ENCODE data around the gene DNPEP.
"Not testable (repeated sequence)": the region's sequence is repeated elsewhere in the genome, so short reads cannot be mapped to it uniquely, and the experiment has no call there.

The DNPEP gene

GRCh38 chr2:219399716-219400478 is 12.2 kb upstream of the DNPEP start:
- DNase-seq (ENCODE audit: low read depth): no peak

- no peak for DNase-seq (ENCODE audit: low read depth)
Observed at GRCh38 chr2:219398721-219399363, 11.1 kb upstream of the DNPEP start.

- no peak for DNase-seq (ENCODE audit: low read depth)
Observed at GRCh38 chr2:219396863-219397457, 9.2 kb upstream of the DNPEP start.

- no peak for DNase-seq (ENCODE audit: low read depth)
Observed at GRCh38 chr2:219395609-219396008, 7.9 kb upstream of the DNPEP start.

- DNase-seq (ENCODE audit: low read depth): not testable (repeated sequence)
Observed at GRCh38 chr2:219395056-219395455, 7.3 kb upstream of the DNPEP start.

GRCh38 chr2:219392754-219393153 is 5.0 kb upstream of the DNPEP start:
- no peak for DNase-seq (ENCODE audit: low read depth)

GRCh38 chr2:219388907-219389156 is 1.1 kb upstream of the DNPEP start:
- DNase-seq (ENCODE audit: low read depth): no peak

- DNase-seq (ENCODE audit: low read depth): peak; percentile 96
Observed at GRCh38 chr2:219388121-219388906, 602 bp upstream of the DNPEP start.

GRCh38 chr2:219386532-219387280 is 1.0 kb downstream of the DNPEP start:
- no peak for DNase-seq (ENCODE audit: low read depth)

- DNase-seq (ENCODE audit: low read depth): no peak
Observed at GRCh38 chr2:219385958-219386520, 1.7 kb downstream of the DNPEP start.

- no peak for DNase-seq (ENCODE audit: low read depth)
Observed at GRCh38 chr2:219384859-219385258, 2.9 kb downstream of the DNPEP start.

- no peak for DNase-seq (ENCODE audit: low read depth)
Observed at GRCh38 chr2:219384083-219384713, 3.5 kb downstream of the DNPEP start.

- DNase-seq (ENCODE audit: low read depth): no peak
Observed at GRCh38 chr2:219381448-219381847, 6.3 kb downstream of the DNPEP start.

- no peak for DNase-seq (ENCODE audit: low read depth)
Observed at GRCh38 chr2:219380926-219381325, 6.8 kb downstream of the DNPEP start.

GRCh38 chr2:219378163-219378851 is 9.4 kb downstream of the DNPEP start:
- DNase-seq (ENCODE audit: low read depth): no peak

GRCh38 chr2:219369447-219369861 is 18.3 kb downstream of the DNPEP start:
- no peak for DNase-seq (ENCODE audit: low read depth)

- no peak for DNase-seq (ENCODE audit: low read depth)
Observed at GRCh38 chr2:219368690-219369191, 19.0 kb downstream of the DNPEP start.

- no peak for DNase-seq (ENCODE audit: low read depth)
Observed at GRCh38 chr2:219362524-219363164, 25.1 kb downstream of the DNPEP start.

- DNase-seq (ENCODE audit: low read depth): no peak
Observed at GRCh38 chr2:219362072-219362471, 25.6 kb downstream of the DNPEP start.
